ENCODE results near the gene SLFNL1.

GRCh38 chr1:41046347-41046775 lies 24.8 kb upstream of the SLFNL1 start:
- no peak for TF ChIP-seq CTCF (IDR thresholded peaks at IDR 0.05)
- TF ChIP-seq POLR2A (IDR thresholded peaks at IDR 0.05): no peak
